ENCODE measurements around the gene CAV2. TPM values are rescaled to one million over a fixed set of nuclear protein-coding genes. Genes with fewer than 3 reads are reported as not detected.

CAV2 gene
- total RNA-seq, 2 experiments from 2014 or later = not detected

- Histone ChIP-seq H3K36me3 (ENCODE audit: insufficient read depth, low read length) (no peaks in the 10 kb centered on the region), H3K9me3 (ENCODE audit: low read length) (no peaks in the 10 kb centered on the region), H3K4me3 (ENCODE audit: low read depth, low read length, poor library complexity, severe bottlenecking) (no peak overlapping the region), H3K79me2 (ENCODE audit: insufficient read depth, low read depth, low read length) (no peaks in the 10 kb centered on the region), H4K20me1 (ENCODE audit: insufficient read depth, low read length) (no peaks in the 10 kb centered on the region), H3K27ac (ENCODE audit: low read depth, low read length, poor library complexity, severe bottlenecking) (no peak overlapping the region), H3K9me2 (ENCODE audit: insufficient read depth, low read length) (no peaks in the 10 kb centered on the region), H3K4me2 (ENCODE audit: low read length) (no peak overlapping the region), H3K4me1 (ENCODE audit: insufficient read depth, low read length, poor library complexity, severe bottlenecking) (no peaks in the 10 kb centered on the region), H2AFZ (ENCODE audit: low read length) (no peak overlapping the region)
- ChIA-PET CTCF (ENCODE audit: unreplicated experiment) (no interaction called here), POLR2A (no interaction called here)
- TF ChIP-seq CTCF (conservative IDR thresholded peaks at IDR 0.05; ENCODE audit: low read length) (no peak), EZH2phosphoT487 (IDR thresholded peaks at IDR 0.05; ENCODE audit: borderline replicate concordance, low read depth, low read length) (no peak)
- BruUV-seq (replicated peaks) = no TSS peak
- intact Hi-C loops (cut with micrococcal nuclease; ENCODE audit: unreplicated experiment) = no loop called here
- no peak for DNase-seq (ENCODE audit: low spot score)
Measured at GRCh38 chr7:116545411-116545993, 46.0 kb downstream of the CAV2 start.

DNA sequence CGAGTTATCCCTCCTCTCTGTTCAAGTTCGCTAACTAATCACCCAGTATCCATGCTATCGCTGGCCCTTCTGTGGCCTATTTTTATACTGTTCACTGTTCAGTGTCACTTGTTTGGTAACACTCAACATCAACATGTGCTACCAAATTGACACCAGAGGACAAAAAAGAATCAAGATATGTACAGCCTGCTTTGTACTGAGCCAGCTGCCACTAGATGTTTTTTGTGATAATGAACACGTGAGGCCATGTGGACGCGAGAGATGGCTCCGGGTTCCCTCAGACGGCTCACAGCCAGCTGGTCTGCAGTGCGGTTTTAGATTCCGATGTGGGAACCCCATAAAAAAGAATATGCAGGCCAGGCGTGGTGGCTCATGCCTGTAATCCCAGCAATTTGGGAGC is 46.5 kb downstream of the CAV2 start:
- intact Hi-C loops (cut with micrococcal nuclease; ENCODE audit: unreplicated experiment) = no loop called here
- no peak overlapping the region for H2AFZ ChIP-seq (ENCODE audit: low read length)
- H3K9me2 ChIP-seq (ENCODE audit: insufficient read depth, low read length) = no peaks in the 10 kb centered on the region
- DNase-seq (ENCODE audit: low spot score) = no peak
- H3K4me2 ChIP-seq (ENCODE audit: low read length) = no peak overlapping the region
- H4K20me1 ChIP-seq (ENCODE audit: insufficient read depth, low read length) = no peaks in the 10 kb centered on the region
- no peaks in the 10 kb centered on the region for H3K36me3 ChIP-seq (ENCODE audit: insufficient read depth, low read length)
- ChIA-PET CTCF (ENCODE audit: unreplicated experiment) (no interaction called here), POLR2A (no interaction called here)
- H3K9me3 ChIP-seq (ENCODE audit: low read length) = no peaks in the 10 kb centered on the region
- BruUV-seq (replicated peaks) = no TSS peak
- no peaks in the 10 kb centered on the region for H3K79me2 ChIP-seq (ENCODE audit: insufficient read depth, low read depth, low read length)
- H3K27ac ChIP-seq (ENCODE audit: low read depth, low read length, poor library complexity, severe bottlenecking) = no peak overlapping the region
- H3K4me1 ChIP-seq (ENCODE audit: insufficient read depth, low read length, poor library complexity, severe bottlenecking) = no peaks in the 10 kb centered on the region
- no peak overlapping the region for H3K4me3 ChIP-seq (ENCODE audit: low read depth, low read length, poor library complexity, severe bottlenecking)
- TF ChIP-seq EZH2phosphoT487 (IDR thresholded peaks at IDR 0.05; ENCODE audit: borderline replicate concordance, low read depth, low read length) (no peak), CTCF (conservative IDR thresholded peaks at IDR 0.05; ENCODE audit: low read length) (no peak)

- TF ChIP-seq CTCF (conservative IDR thresholded peaks at IDR 0.05; ENCODE audit: low read length) = no peak
- no peak for TF ChIP-seq EZH2phosphoT487 (IDR thresholded peaks at IDR 0.05; ENCODE audit: borderline replicate concordance, low read depth, low read length)
- no peak for DNase-seq (ENCODE audit: low spot score)
- Histone ChIP-seq H4K20me1 (ENCODE audit: insufficient read depth, low read length) (no peaks in the 10 kb centered on the region), H3K4me1 (ENCODE audit: insufficient read depth, low read length, poor library complexity, severe bottlenecking) (no peaks in the 10 kb centered on the region), H3K4me3 (ENCODE audit: low read depth, low read length, poor library complexity, severe bottlenecking) (no peak overlapping the region), H3K27ac (ENCODE audit: low read depth, low read length, poor library complexity, severe bottlenecking) (no peak overlapping the region), H3K9me2 (ENCODE audit: insufficient read depth, low read length) (no peaks in the 10 kb centered on the region), H3K4me2 (ENCODE audit: low read length) (no peak overlapping the region), H3K36me3 (ENCODE audit: insufficient read depth, low read length) (no peaks in the 10 kb centered on the region), H2AFZ (ENCODE audit: low read length) (no peak overlapping the region), H3K79me2 (ENCODE audit: insufficient read depth, low read depth, low read length) (no peaks in the 10 kb centered on the region), H3K9me3 (ENCODE audit: low read length) (no peaks in the 10 kb centered on the region)
- ChIA-PET CTCF (ENCODE audit: unreplicated experiment) (no interaction called here), POLR2A (interaction anchor here (0.7 kb wide), 3 partner anchors 17 to 1383 kb away, joined by 3 to 5 read pairs (median 5); no protein-coding TSS in a partner anchor)
- no TSS peak for BruUV-seq (replicated peaks)
- intact Hi-C loops (cut with micrococcal nuclease; ENCODE audit: unreplicated experiment) = no loop called here
Measured at GRCh38 chr7:116546916-116547315, 47.4 kb downstream of the CAV2 start.
